Thyroid gland (tissue), 4 donors: ENCODE results near the gene TRIM29. TPM values are rescaled to one million over a fixed set of nuclear protein-coding genes. Genes with fewer than 3 reads are reported as not detected.
A peak's percentile ranks its signal among the peaks of the same experiment; 100 is the strongest.

Experiments
- DNase-seq, 2 donors: peaks; one replicate each; pipeline ENCODE4 v3.0.0-alpha.2; 2019
- H3K27ac ChIP-seq, 3 donors: fragments of 200-600 bp; sonication (generic); 1 replicate in 2 of 3; 2 replicates in 1 of 3; pipeline ENCODE4 v1.5.1; 2016 to 2019; ENCODE audit warnings: mild to moderate bottlenecking in 1 of 3, moderate library complexity in 1 of 3
- H3K27me3 ChIP-seq: fragments of 200-600 bp; sonication (generic); one replicate; pipeline ENCODE4 v1.5.1; 2019
- H3K36me3 ChIP-seq, 2 donors: fragments of 200-600 bp; sonication (generic); one replicate each; pipeline ENCODE4 v1.5.1; 2016 to 2019
- H3K4me1 ChIP-seq, 2 donors: fragments of 200-600 bp; sonication (generic); one replicate each; pipeline ENCODE4 v1.5.1; 2017 to 2019
- H3K4me3 ChIP-seq, 3 donors: fragments of 200-600 bp; sonication (generic); replicated peaks in 1 of 3; 1 replicate in 2 of 3; 2 replicates in 1 of 3; pipeline ENCODE4 v1.5.1; 2016; ENCODE audit warnings: mild to moderate bottlenecking in 1 of 3
- H3K9me3 ChIP-seq: fragments of 200-600 bp; sonication (generic); one replicate; pipeline ENCODE4 v1.5.1; 2017
- CTCF ChIP-seq, 6 experiments: fragments of 200-600 bp in 3 of 6; fragments of 450-650 bp in 3 of 6; sonication (generic) in 3 of 6; IDR thresholded peaks; one replicate each; pipeline ENCODE4 v1.5.1; 2016 to 2019; ENCODE audit warnings: antibody characterized with exemption in 6 of 6, mild to moderate bottlenecking in 2 of 6, inconsistent platforms in 1 of 6, moderate library complexity in 1 of 6
- POLR2A ChIP-seq, 2 donors: fragments of 450-650 bp; IDR thresholded peaks; one replicate each; pipeline ENCODE4 v1.6.1; 2017; ENCODE audit warnings: antibody characterized with exemption in 2 of 2, mild to moderate bottlenecking in 2 of 2, moderate library complexity in 1 of 2
- WGBS, 2 donors: methylation state at CpG; one replicate each; pipeline ENCODE4 v1.1.5; 2017; 5-methylcytosine and 5-hydroxymethylcytosine counted together
- intact Hi-C: fragments of 100-400 bp; cut with DNase I; formaldehyde crosslinking; loops from one replicate; pipeline ENCODE4 v1.15.1; 2023
- total RNA-seq, 4 donors: library from RNA; depleted of rRNA; stranded (reverse); fragments of >200 nt; gene quantifications; one replicate each; pipeline ENCODE4 v1.2.3, GENCODE V29; 2016

Gene TRIM29
- total RNA-seq, 4 donors from 2014 or later = 1.4 to 3.7 (median 1.6) TPM; not detected in 1

- DNase-seq = peak in 1 of 2 donors; percentile 18
- Histone ChIP-seq H3K4me1 (peaks cover 0 to 28% of the 10 kb centered on the region in 2 donors), H3K9me3 (no peaks in the 10 kb centered on the region), H3K4me3 (no peak overlapping the region), H3K27me3 (no peaks in the 10 kb centered on the region), H3K36me3 (no peaks in the 10 kb centered on the region), H3K27ac (peak overlapping the region; percentile 39 to 56 (median 51))
- WGBS, 2 donors = 60 to 64% methylated on average over 5 to 7 of the region's 7 CpGs
- intact Hi-C loops = no loop called here
- no peak for TF ChIP-seq CTCF (IDR thresholded peaks at IDR 0.05)
Observed at GRCh38 chr11:120184946-120185705, 47.2 kb upstream of the TRIM29 start.

- Histone ChIP-seq H3K9me3 (no peaks in the 10 kb centered on the region), H3K4me1 (peaks cover 0 to 34% of the 10 kb centered on the region in 2 donors), H3K36me3 (no peaks in the 10 kb centered on the region), H3K4me3 (no peak overlapping the region), H3K27me3 (no peaks in the 10 kb centered on the region), H3K27ac (peak overlapping the region in 2 of 3 donors; percentile 39 to 56)
- 67 to 77% methylated on average over 11 of the region's 11 CpGs for WGBS, 2 donors
- no peak for TF ChIP-seq POLR2A (IDR thresholded peaks at IDR 0.05)
- TF ChIP-seq CTCF (IDR thresholded peaks at IDR 0.05) = no peak
- intact Hi-C loops = no loop called here
- no peak for DNase-seq
Observed at GRCh38 chr11:120184371-120184945, 46.5 kb upstream of the TRIM29 start.

GRCh38 chr11:120183701-120184141, 45.8 kb upstream of the TRIM29 start:
- no peak for DNase-seq
- Histone ChIP-seq H3K9me3 (no peaks in the 10 kb centered on the region), H3K36me3 (no peaks in the 10 kb centered on the region), H3K4me1 (peaks cover 0 to 34% of the 10 kb centered on the region in 2 donors), H3K27ac (peak overlapping the region in 2 of 3 donors; percentile 39 to 56), H3K4me3 (no peak overlapping the region), H3K27me3 (no peaks in the 10 kb centered on the region)
- 92 to 93% methylated on average over 7 of the region's 7 CpGs for WGBS, 2 donors
- no peak for TF ChIP-seq CTCF (IDR thresholded peaks at IDR 0.05)
- TF ChIP-seq POLR2A (IDR thresholded peaks at IDR 0.05) = no peak
- intact Hi-C loops = no loop called here

- TF ChIP-seq CTCF (IDR thresholded peaks at IDR 0.05) = peak in 1 of 6 experiments; percentile 39
- TF ChIP-seq POLR2A (IDR thresholded peaks at IDR 0.05) = no peak
- H3K27ac ChIP-seq = no peak overlapping the region
- DNase-seq = peak; percentile 28 to 30
- no peaks in the 10 kb centered on the region for H3K27me3 ChIP-seq
- H3K4me3 ChIP-seq = no peak overlapping the region
- H3K36me3 ChIP-seq = no peaks in the 10 kb centered on the region
- H3K9me3 ChIP-seq = no peaks in the 10 kb centered on the region
- 78 to 82% methylated on average over 5 of the region's 5 CpGs for WGBS, 2 donors
- intact Hi-C loops = no loop called here
- H3K4me1 ChIP-seq = peaks cover 0 to 34% of the 10 kb centered on the region in 2 donors
Observed at GRCh38 chr11:120182790-120183491, 45.0 kb upstream of the TRIM29 start.
